Activated CD4-positive, alpha-beta memory T cell treated with anti-CD3 and anti-CD28 coated beads, Interleukin-2, amount 10 ng/mL, durations not matched to agents 7 days and 5 days (primary cell): ENCODE data around the gene ACSL6. TPM values are rescaled to one million over a fixed set of nuclear protein-coding genes. Genes with fewer than 3 reads are reported as not detected.
A peak's percentile ranks its signal among the peaks of the same experiment; 100 is the strongest.
"Not testable (repeated sequence)": the region's sequence is repeated elsewhere in the genome, so short reads cannot be mapped to it uniquely, and the experiment has no call there.

Experiments
- CTCF ChIA-PET: fragments of 350-600 bp; sonication (Branson Sonifier 250); formaldehyde crosslinking; loops from one replicate; lab custom pipeline; 2021; ENCODE audit warnings: antibody characterized with exemption, inconsistent platforms; lab: Charles Lee
- POLR2A ChIA-PET: fragments of 350-600 bp; sonication (Branson Sonifier 250); formaldehyde crosslinking; loops from one replicate; lab custom pipeline; 2021; ENCODE audit warnings: antibody characterized with exemption; lab: Charles Lee
- DNase-seq: peaks from one replicate; pipeline ENCODE4 v3.0.0-alpha.2; 2020
- H3K27ac Mint-ChIP-seq: one replicate; pipeline ENCODE4 v1.8.0; 2021; ENCODE audit warnings: mild to moderate bottlenecking, mixed read lengths
- H3K27me3 Mint-ChIP-seq: one replicate; pipeline ENCODE4 v1.8.0; 2021; ENCODE audit warnings: mixed read lengths
- H3K36me3 Mint-ChIP-seq: one replicate; pipeline ENCODE4 v1.8.0; 2021; ENCODE audit warnings: low read depth, mixed read lengths
- H3K4me1 Mint-ChIP-seq: one replicate; pipeline ENCODE4 v1.8.0; 2021; ENCODE audit warnings: mixed read lengths
- H3K4me3 Mint-ChIP-seq: one replicate; pipeline ENCODE4 v1.8.0; 2021; ENCODE audit warnings: mild to moderate bottlenecking, mixed read lengths
- H3K9me3 Mint-ChIP-seq: one replicate; pipeline ENCODE4 v1.8.0; 2021; ENCODE audit warnings: mixed read lengths
- total RNA-seq, 2 experiments: library from RNA; stranded (reverse); gene quantifications; one replicate each; pipeline ENCODE4 v1.2.3, GENCODE V29; 2021

ACSL6 gene
- total RNA-seq, 2 experiments from 2014 or later = 10.6 to 11.5 TPM

- Mint-ChIP-seq H3K9me3 (peaks cover 6% of the 10 kb centered on the region), H3K27ac (no peak overlapping the region), H3K27me3 (peaks cover 10% of the 10 kb centered on the region), H3K4me3 (no peak overlapping the region), H3K36me3 (peaks cover 7% of the 10 kb centered on the region), H3K4me1 (no peaks in the 10 kb centered on the region)
- ChIA-PET CTCF (no interaction called here), POLR2A (no interaction called here)
- DNase-seq = no peak
Measured at GRCh38 chr5:131914472-131914871, 97.0 kb downstream of the ACSL6 start.

- no peak for DNase-seq
- H3K4me3 Mint-ChIP-seq = no peak overlapping the region
- peaks cover 11% of the 10 kb centered on the region for H3K27me3 Mint-ChIP-seq
- H3K27ac Mint-ChIP-seq = no peak overlapping the region
- CTCF ChIA-PET = interaction anchor here (0.8 kb wide), 1 partner anchor 94 kb away, joined by 4 read pairs; no protein-coding TSS in a partner anchor
- H3K36me3 Mint-ChIP-seq = peaks cover 8% of the 10 kb centered on the region
- no peaks in the 10 kb centered on the region for H3K4me1 Mint-ChIP-seq
- POLR2A ChIA-PET = no interaction called here
- H3K9me3 Mint-ChIP-seq = peaks cover 13% of the 10 kb centered on the region
Measured at GRCh38 chr5:131913603-131914002, 97.9 kb downstream of the ACSL6 start.

- Mint-ChIP-seq H3K27ac (no peak overlapping the region), H3K27me3 (peaks cover 14% of the 10 kb centered on the region), H3K4me1 (peaks cover 27% of the 10 kb centered on the region), H3K4me3 (no peak overlapping the region), H3K36me3 (peaks cover 58% of the 10 kb centered on the region), H3K9me3 (peaks cover 58% of the 10 kb centered on the region)
- CTCF ChIA-PET = no interaction called here
- no peak for DNase-seq
- POLR2A ChIA-PET = no interaction called here
Measured at GRCh38 chr5:131906668-131907067, 104.8 kb downstream of the ACSL6 start.

- CTCF ChIA-PET, H3K27me3 Mint-ChIP-seq, H3K4me3 Mint-ChIP-seq, POLR2A ChIA-PET: not testable (repeated sequence)
- Mint-ChIP-seq H3K9me3 (peaks cover 73% of the 10 kb centered on the region), H3K27ac (peak overlapping the region; percentile 82), H3K36me3 (peaks cover 59% of the 10 kb centered on the region), H3K4me1 (peaks cover 35% of the 10 kb centered on the region)
- peak; percentile 42 for DNase-seq
Measured at GRCh38 chr5:131902266-131902665, 109.2 kb downstream of the ACSL6 start.

Other genes starting within 250 kb of the ACSL6 start
- gene FNIP1, start 214.6 kb downstream of the ACSL6 start, total RNA-seq = 10 to 100 TPM; 27.8 to 28.7 TPM
- gene MEIKIN, start 66.0 kb downstream of the ACSL6 start, total RNA-seq = 1 to 10 TPM; 1.1 to 2.2 TPM
- gene IL3, start 49.0 kb upstream of the ACSL6 start, total RNA-seq = 1 to 10 TPM; 1.4 to 1.6 TPM
- 10 to 100 TPM; 30.8 to 32.7 TPM for gene CSF2, start 62.1 kb upstream of the ACSL6 start, total RNA-seq
- gene P4HA2, start 216.2 kb upstream of the ACSL6 start, total RNA-seq = 10 to 100 TPM in 1 of 2 experiments, 1 to 10 TPM in 1; 9.7 to 10.5 TPM
- not detected for gene PDLIM4, start 246.0 kb upstream of the ACSL6 start, total RNA-seq